OCI-LY7 (cell line): ENCODE data around the gene EPAS1.

ENCODE experiments used
- EZH2phosphoT487 ChIP-seq: fragments of 200-600 bp; sonication (generic); IDR thresholded peaks from 2 replicates; pipeline ENCODE4 v1.6.1; 2018; ENCODE audit warnings: low read depth, borderline replicate concordance, mild to moderate bottlenecking, mixed run types, antibody characterized with exemption, low read length, moderate library complexity, mixed read lengths
- TF ChIP-seq, protein P1 (sequence below): fragments of 200-600 bp; sonication (generic); conservative IDR thresholded peaks from 2 replicates; pipeline ENCODE4 v1.5.1; 2014; ENCODE audit warnings: mild to moderate bottlenecking, antibody characterized with exemption, low read length, moderate library complexity, mixed read lengths

DNA sequence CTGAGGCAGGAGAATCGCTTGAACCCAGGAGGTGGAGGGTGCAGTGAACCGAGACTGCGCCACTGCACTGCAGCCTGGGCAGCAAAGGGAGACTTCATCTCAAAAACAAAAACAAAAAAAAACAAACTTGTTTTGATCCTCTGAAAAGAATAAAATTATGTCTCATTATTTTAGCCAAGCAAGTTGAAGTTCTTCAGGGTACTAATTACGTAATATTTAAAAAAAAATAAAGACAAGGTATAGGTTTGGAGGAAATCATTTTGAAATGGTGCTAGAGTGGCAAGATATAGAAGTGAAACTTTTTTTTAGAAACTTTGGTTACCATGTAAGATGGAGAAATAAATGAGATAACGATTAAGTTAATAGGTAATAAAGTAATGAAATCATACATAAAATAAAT lies 127.7 kb downstream of the EPAS1 start:
- TF ChIP-seq EZH2phosphoT487: no peak
- TF ChIP-seq, protein P1, sequence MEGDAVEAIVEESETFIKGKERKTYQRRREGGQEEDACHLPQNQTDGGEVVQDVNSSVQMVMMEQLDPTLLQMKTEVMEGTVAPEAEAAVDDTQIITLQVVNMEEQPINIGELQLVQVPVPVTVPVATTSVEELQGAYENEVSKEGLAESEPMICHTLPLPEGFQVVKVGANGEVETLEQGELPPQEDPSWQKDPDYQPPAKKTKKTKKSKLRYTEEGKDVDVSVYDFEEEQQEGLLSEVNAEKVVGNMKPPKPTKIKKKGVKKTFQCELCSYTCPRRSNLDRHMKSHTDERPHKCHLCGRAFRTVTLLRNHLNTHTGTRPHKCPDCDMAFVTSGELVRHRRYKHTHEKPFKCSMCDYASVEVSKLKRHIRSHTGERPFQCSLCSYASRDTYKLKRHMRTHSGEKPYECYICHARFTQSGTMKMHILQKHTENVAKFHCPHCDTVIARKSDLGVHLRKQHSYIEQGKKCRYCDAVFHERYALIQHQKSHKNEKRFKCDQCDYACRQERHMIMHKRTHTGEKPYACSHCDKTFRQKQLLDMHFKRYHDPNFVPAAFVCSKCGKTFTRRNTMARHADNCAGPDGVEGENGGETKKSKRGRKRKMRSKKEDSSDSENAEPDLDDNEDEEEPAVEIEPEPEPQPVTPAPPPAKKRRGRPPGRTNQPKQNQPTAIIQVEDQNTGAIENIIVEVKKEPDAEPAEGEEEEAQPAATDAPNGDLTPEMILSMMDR: no peak
